Testis (tissue), 3 donors: ENCODE results near the gene MAP2. TPM values are rescaled to one million over a fixed set of nuclear protein-coding genes. Genes with fewer than 3 reads are reported as not detected.

Experiments
- DNase-seq: peaks from one replicate; pipeline ENCODE4 v3.0.0-alpha.2; 2019
- H3K27ac ChIP-seq, 2 donors: fragments of 200-600 bp; sonication (generic); one replicate each; pipeline ENCODE4 v1.5.1; 2019
- H3K27me3 ChIP-seq: fragments of 200-600 bp; sonication (generic); one replicate; pipeline ENCODE4 v1.5.1; 2019
- H3K36me3 ChIP-seq: fragments of 200-600 bp; sonication (generic); one replicate; pipeline ENCODE4 v1.5.1; 2017; ENCODE audit warnings: low read depth; ENCODE audit errors: missing control alignments
- H3K4me1 ChIP-seq: fragments of 200-600 bp; sonication (generic); one replicate; pipeline ENCODE4 v1.5.1; 2019
- H3K4me3 ChIP-seq, 2 donors: fragments of 200-600 bp; sonication (generic); one replicate each; pipeline ENCODE4 v1.5.1; 2017 to 2019
- H3K9me3 ChIP-seq: fragments of 200-600 bp; sonication (generic); one replicate; pipeline ENCODE4 v1.5.1; 2017
- POLR2A ChIP-seq: fragments of 450-650 bp; IDR thresholded peaks from one replicate; pipeline ENCODE4 v1.6.1; 2017; ENCODE audit warnings: antibody characterized with exemption, mild to moderate bottlenecking, moderate library complexity
- WGBS, 2 donors: methylation state at CpG; one replicate each; pipeline ENCODE4 v1.1.5; 2018; 5-methylcytosine and 5-hydroxymethylcytosine counted together
- intact Hi-C: fragments of 100-400 bp; cut with DNase I; formaldehyde crosslinking; loops from one replicate; pipeline ENCODE4 v1.15.1; 2023; ENCODE audit warnings: low total_unique reads
- polyA plus RNA-seq: library from polyadenylated mRNA; stranded (reverse); fragments of 350-450 nt; fragmentation: Illumina TruSeq; extraction: RNeasy Lipid Tissue Mini Kit (QIAGEN cat#74804); gene quantifications from one replicate; pipeline ENCODE4 v1.2.3, GENCODE V29; 2014; ENCODE audit warnings: low read depth, low replicate concordance; ENCODE audit not compliant: insufficient read depth
- total RNA-seq, 2 donors: library from RNA; depleted of rRNA; stranded (reverse); fragments of >200 nt; gene quantifications; one replicate each; pipeline ENCODE4 v1.2.3, GENCODE V29; 2016
- TF ChIP-seq, protein P1 (sequence below), 3 experiments: fragments of 450-650 bp in 2 of 3; fragments of 200-600 bp in 1 of 3; sonication (generic) in 1 of 3; IDR thresholded peaks; one replicate each; pipeline ENCODE4 v1.5.1; 2016 to 2019; ENCODE audit warnings: antibody characterized with exemption in 3 of 3, mild to moderate bottlenecking in 2 of 3, moderate library complexity in 1 of 3

Gene MAP2
- total and polyA plus RNA-seq, 3 donors from 2014 or later: 15.6 to 30.9 (median 20.9) TPM

DNA sequence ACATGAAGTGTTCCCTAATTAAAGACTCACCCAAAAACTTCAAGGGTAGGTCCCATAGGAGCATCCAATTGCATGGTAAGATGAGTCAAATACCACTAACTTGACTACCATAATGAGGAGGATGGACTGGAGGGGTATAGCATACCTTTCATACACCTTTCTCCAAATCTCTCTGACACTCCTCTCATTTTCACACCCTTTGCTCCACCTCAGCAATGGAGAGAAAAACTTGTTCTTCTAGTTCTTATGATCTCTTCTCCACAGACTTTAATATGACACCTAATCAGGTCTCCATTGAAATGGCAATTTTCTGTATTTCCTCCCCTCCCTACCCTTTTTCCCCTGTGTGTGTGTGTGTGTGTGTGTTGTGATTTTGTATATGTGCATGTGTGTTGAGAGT lies 41.1 kb upstream of the MAP2 start:
- intact Hi-C loops: no loop called here
- TF ChIP-seq, protein P1, sequence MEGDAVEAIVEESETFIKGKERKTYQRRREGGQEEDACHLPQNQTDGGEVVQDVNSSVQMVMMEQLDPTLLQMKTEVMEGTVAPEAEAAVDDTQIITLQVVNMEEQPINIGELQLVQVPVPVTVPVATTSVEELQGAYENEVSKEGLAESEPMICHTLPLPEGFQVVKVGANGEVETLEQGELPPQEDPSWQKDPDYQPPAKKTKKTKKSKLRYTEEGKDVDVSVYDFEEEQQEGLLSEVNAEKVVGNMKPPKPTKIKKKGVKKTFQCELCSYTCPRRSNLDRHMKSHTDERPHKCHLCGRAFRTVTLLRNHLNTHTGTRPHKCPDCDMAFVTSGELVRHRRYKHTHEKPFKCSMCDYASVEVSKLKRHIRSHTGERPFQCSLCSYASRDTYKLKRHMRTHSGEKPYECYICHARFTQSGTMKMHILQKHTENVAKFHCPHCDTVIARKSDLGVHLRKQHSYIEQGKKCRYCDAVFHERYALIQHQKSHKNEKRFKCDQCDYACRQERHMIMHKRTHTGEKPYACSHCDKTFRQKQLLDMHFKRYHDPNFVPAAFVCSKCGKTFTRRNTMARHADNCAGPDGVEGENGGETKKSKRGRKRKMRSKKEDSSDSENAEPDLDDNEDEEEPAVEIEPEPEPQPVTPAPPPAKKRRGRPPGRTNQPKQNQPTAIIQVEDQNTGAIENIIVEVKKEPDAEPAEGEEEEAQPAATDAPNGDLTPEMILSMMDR (IDR thresholded peaks at IDR 0.05): no peak
- TF ChIP-seq POLR2A: no peak
- no peaks in the 10 kb centered on the region for H3K9me3 ChIP-seq
- no peak for DNase-seq
- no peak overlapping the region for H3K27ac ChIP-seq
- H3K27me3 ChIP-seq: no peaks in the 10 kb centered on the region
- no peaks in the 10 kb centered on the region for H3K4me1 ChIP-seq
- no peaks in the 10 kb centered on the region for H3K36me3 ChIP-seq
- no peak overlapping the region for H3K4me3 ChIP-seq

DNA sequence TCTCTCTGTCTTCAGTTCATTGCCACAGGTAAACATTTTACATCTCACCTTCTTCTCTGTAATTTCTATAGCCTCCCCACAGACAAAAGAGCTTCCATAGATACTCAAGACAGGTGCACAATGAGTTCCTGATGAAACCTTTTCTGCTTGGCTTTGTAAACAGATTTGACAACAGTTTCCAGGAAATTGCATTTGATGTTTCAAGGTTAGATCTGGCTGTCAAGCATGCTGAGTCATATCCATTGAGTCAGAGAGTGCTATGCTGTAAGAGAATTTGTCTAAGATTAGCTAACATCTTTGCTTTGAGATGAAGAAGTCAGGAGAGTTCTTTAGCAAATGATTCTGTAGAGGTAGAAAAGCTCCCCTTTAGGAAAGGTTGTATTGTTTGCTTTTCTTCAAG lies 40.6 kb upstream of the MAP2 start:
- no peak overlapping the region for H3K27ac ChIP-seq

DNA sequence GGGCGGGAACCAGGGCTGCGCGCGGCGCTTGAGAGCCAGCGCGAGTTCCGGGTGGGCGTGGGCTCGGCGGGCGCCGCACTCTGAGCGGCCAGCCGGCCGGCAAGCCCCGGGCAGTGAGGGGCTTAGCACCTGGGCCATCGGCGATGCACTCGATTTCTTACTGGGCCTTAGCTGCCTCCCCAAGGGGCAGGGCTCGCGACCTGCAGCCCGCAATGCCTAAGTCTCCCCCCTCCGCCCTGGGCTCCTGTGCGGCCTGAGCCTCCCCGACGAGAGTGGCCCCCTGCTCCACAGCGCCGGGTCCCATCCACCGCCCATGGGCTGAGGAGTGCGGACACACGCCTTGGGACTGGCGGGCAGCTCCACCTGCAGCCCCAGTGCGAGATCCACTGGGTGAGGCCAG lies 36.5 kb upstream of the MAP2 start:
- peak; percentile 16 for DNase-seq
- Histone ChIP-seq H3K27me3 (no peaks in the 10 kb centered on the region), H3K27ac (no peak overlapping the region), H3K4me3 (peak overlapping the region; percentile 29 to 51), H3K9me3 (no peaks in the 10 kb centered on the region), H3K36me3 (no peaks in the 10 kb centered on the region), H3K4me1 (no peaks in the 10 kb centered on the region)
- intact Hi-C loops: no loop called here
- 81% methylated on average over 32 of the region's 34 CpGs; no CpG with 5 or more reads in 1 of the 2 donors for WGBS, 2 donors
- TF ChIP-seq, protein P1 (IDR thresholded peaks at IDR 0.05): no peak
- no peak for TF ChIP-seq POLR2A

More for the DNA sequence above, 40.6 kb upstream of the MAP2 start:
- no peaks in the 10 kb centered on the region for H3K4me1 ChIP-seq
- no peaks in the 10 kb centered on the region for H3K36me3 ChIP-seq
- no peak for DNase-seq
- intact Hi-C loops: no loop called here
- TF ChIP-seq, protein P1 (IDR thresholded peaks at IDR 0.05): no peak
- TF ChIP-seq POLR2A: no peak
- H3K9me3 ChIP-seq: no peaks in the 10 kb centered on the region
- H3K27me3 ChIP-seq: no peaks in the 10 kb centered on the region
- no peak overlapping the region for H3K4me3 ChIP-seq

DNA sequence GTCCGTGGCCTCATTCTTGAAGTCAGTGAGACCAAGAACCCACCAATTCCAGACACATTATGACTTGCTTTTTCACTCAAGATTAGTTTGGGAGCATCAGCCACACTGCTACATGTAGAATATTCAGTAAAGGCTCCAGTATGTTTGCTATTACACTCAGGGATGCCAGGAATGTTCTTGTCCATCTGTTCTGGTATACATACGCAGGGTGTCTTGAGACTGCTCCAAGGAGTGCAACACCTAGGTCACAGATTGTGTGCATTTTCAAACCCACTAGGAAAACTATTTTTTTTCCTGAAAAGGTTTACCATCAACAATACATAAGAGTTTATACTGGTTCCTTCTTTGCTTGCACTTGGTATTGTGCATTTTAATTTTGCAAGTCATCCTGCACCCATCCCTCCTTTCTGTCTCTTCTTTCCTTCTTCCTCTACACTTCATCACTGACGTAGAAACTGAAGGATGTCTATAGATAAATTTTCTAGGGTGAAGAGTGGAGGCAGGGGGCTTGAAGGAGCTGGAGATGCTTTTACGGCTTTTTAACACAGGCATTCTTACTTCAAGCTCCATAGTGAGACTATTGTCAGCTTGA lies 35.3 kb upstream of the MAP2 start:
- Histone ChIP-seq H3K4me3 (no peak overlapping the region), H3K9me3 (no peaks in the 10 kb centered on the region), H3K27me3 (no peaks in the 10 kb centered on the region), H3K36me3 (no peaks in the 10 kb centered on the region), H3K27ac (no peak overlapping the region), H3K4me1 (no peaks in the 10 kb centered on the region)
- intact Hi-C loops: no loop called here
- 89% methylated on average over 4 of the region's 4 CpGs for WGBS, 2 donors
- DNase-seq: no peak
- TF ChIP-seq, protein P1 (IDR thresholded peaks at IDR 0.05): no peak
- no peak for TF ChIP-seq POLR2A

DNA sequence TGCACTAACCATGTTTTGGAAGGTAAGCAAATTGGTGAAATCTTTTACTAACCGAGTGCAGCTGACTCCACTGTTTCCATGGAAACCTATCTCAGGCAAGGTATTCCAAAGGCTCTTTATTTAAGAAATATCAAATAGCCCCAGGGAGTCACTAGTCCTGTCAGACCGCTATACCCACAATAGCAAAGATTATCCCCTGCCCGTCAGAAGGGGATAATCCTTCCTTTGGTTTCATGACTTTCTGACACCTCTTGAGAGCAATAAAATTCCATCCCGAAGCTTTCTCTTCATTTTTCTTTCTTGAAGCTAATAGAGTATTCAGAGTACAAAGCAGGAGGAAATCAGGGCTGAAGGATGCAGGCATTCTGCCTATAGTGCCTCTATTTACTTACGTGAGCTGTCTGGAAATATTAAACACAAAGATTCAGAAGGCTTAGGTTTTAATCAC lies 34.7 kb upstream of the MAP2 start:
- no peak for DNase-seq
- WGBS, 2 donors: 58 to 71% methylated on average over 5 of the region's 5 CpGs
- intact Hi-C loops: no loop called here
- Histone ChIP-seq H3K27me3 (no peaks in the 10 kb centered on the region), H3K4me3 (no peak overlapping the region), H3K36me3 (no peaks in the 10 kb centered on the region), H3K4me1 (no peaks in the 10 kb centered on the region), H3K27ac (no peak overlapping the region), H3K9me3 (no peaks in the 10 kb centered on the region)
- TF ChIP-seq, protein P1 (IDR thresholded peaks at IDR 0.05): no peak
